Activated CD8-positive, alpha-beta T cell treated with anti-CD3 and anti-CD28 coated beads for 36 hours (primary cell): ENCODE results near the gene AHCYL1. TPM values are rescaled to one million over a fixed set of nuclear protein-coding genes. Genes with fewer than 3 reads are reported as not detected.

ENCODE experiments used
- ATAC-seq: fragments of 200-7000 bp; cut with Tn5 transposase; one replicate; pipeline ENCODE4 v1.10.0; 2021; ENCODE audit warnings: mild to moderate bottlenecking, moderate library complexity
- CTCF ChIA-PET: fragments of 350-600 bp; sonication (Branson Sonifier 250); formaldehyde crosslinking; loops from one replicate; lab custom pipeline; 2021; ENCODE audit warnings: antibody characterized with exemption; lab: Charles Lee
- POLR2A ChIA-PET: fragments of 350-600 bp; sonication (Branson Sonifier 250); formaldehyde crosslinking; loops from one replicate; lab custom pipeline; 2021; ENCODE audit warnings: antibody characterized with exemption; lab: Charles Lee
- DNase-seq: peaks from one replicate; pipeline ENCODE4 v3.0.0-alpha.2; 2020
- H3K27ac Mint-ChIP-seq: one replicate; pipeline ENCODE4 v1.8.0; 2021; ENCODE audit warnings: mild to moderate bottlenecking, mixed read lengths
- H3K27me3 Mint-ChIP-seq: one replicate; pipeline ENCODE4 v1.8.0; 2021; ENCODE audit warnings: mixed read lengths
- H3K36me3 Mint-ChIP-seq: one replicate; pipeline ENCODE4 v1.8.0; 2021; ENCODE audit warnings: low read depth, mixed read lengths
- H3K4me1 Mint-ChIP-seq: one replicate; pipeline ENCODE4 v1.8.0; 2021; ENCODE audit warnings: low read depth, mixed read lengths
- H3K4me3 Mint-ChIP-seq: one replicate; pipeline ENCODE4 v1.8.0; 2021; ENCODE audit warnings: mild to moderate bottlenecking, moderate library complexity, mixed read lengths
- H3K9me3 Mint-ChIP-seq: one replicate; pipeline ENCODE4 v1.8.0; 2021; ENCODE audit warnings: mixed read lengths
- intact Hi-C: fragments of 100-400 bp; cut with micrococcal nuclease; formaldehyde crosslinking; loops from one replicate; pipeline ENCODE4 v1.10.0; 2022
- total RNA-seq, 2 experiments: library from RNA; stranded (reverse); gene quantifications; one replicate each; pipeline ENCODE4 v1.2.3, GENCODE V29; 2021
- TF ChIP-seq, protein P1 (sequence below): fragments of 200-600 bp; IDR thresholded peaks from one replicate; pipeline ENCODE4 v1.8.0; 2022; ENCODE audit warnings: antibody characterized with exemption, mild to moderate bottlenecking

AHCYL1 gene
- total RNA-seq, 2 experiments from 2014 or later, result 77.8 to 79.1 TPM

DNA sequence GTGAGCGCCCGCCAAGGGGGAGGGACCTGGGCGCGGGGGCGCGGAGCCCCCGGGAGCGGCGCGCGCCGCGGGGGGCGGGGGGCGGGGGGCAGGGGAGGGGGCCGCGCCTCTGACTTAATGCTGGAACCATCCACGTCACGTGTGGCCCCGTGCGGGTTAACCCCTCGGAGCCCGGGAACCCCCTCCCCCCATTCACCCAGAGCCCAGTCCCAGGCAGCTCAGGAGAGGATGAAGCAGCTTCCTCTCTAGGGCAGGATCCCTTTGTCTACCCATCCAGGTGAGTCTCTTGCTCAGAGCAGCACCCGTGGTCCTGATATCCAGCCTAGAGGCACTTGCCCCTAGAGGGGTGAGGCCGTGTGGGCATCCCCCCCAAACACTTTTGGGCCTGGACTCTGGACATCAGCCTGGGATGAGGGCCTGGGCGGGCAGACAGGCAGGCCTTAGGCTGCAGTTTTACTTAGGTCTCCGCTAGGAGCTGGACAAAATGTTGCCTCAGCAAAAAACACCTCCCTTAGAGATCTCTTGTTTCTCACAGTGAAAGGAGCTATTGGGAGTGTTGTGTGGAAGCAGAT is 86.2 kb downstream of the AHCYL1 start, which contains the start of gene ALX3:
Gene ALX3 (minus strand): TSS at position 2 of the 572 bp plus-strand sequence. CDS start 60 bp downstream, outside the sequence.
- no peaks in the 10 kb centered on the region for H3K9me3 Mint-ChIP-seq
- ChIA-PET POLR2A (no interaction called here), CTCF (interaction anchor here (0.9 to 4.1 kb wide), 8 partner anchors 11 to 41 kb away, joined by 4 to 22 read pairs (median 5); no protein-coding TSS in a partner anchor)
- no peaks in the 10 kb centered on the region for H3K36me3 Mint-ChIP-seq
- TF ChIP-seq, protein P1, sequence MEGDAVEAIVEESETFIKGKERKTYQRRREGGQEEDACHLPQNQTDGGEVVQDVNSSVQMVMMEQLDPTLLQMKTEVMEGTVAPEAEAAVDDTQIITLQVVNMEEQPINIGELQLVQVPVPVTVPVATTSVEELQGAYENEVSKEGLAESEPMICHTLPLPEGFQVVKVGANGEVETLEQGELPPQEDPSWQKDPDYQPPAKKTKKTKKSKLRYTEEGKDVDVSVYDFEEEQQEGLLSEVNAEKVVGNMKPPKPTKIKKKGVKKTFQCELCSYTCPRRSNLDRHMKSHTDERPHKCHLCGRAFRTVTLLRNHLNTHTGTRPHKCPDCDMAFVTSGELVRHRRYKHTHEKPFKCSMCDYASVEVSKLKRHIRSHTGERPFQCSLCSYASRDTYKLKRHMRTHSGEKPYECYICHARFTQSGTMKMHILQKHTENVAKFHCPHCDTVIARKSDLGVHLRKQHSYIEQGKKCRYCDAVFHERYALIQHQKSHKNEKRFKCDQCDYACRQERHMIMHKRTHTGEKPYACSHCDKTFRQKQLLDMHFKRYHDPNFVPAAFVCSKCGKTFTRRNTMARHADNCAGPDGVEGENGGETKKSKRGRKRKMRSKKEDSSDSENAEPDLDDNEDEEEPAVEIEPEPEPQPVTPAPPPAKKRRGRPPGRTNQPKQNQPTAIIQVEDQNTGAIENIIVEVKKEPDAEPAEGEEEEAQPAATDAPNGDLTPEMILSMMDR, result no peak
- H3K27ac Mint-ChIP-seq, result no peak within 1 kb of the TSS
- H3K4me1 Mint-ChIP-seq, result peaks cover 12% of the 10 kb centered on the region
- ATAC-seq, result no peak
- H3K27me3 Mint-ChIP-seq, result peaks cover 57% of the 10 kb centered on the region
- DNase-seq, result no peak
- no peak within 1 kb of the TSS for H3K4me3 Mint-ChIP-seq
- intact Hi-C loops, result no loop called here

Other genes with a start within 250 kb of the AHCYL1 start
- 10 to 100 TPM; 40.8 to 42.0 TPM for gene GSTM3, start 243.7 kb upstream of the AHCYL1 start, total RNA-seq
- not detected for gene EPS8L3, start 220.8 kb upstream of the AHCYL1 start, total RNA-seq
- 10 to 100 TPM; 28.3 to 33.3 TPM for gene CSF1, start 73.9 kb upstream of the AHCYL1 start, total RNA-seq
- gene STRIP1, start 49.9 kb downstream of the AHCYL1 start, total RNA-seq, result 10 to 100 TPM; 24.6 to 24.8 TPM
- not detected for gene ALX3, start 85.9 kb downstream of the AHCYL1 start, total RNA-seq
- not detected for gene UBL4B, start 127.7 kb downstream of the AHCYL1 start, total RNA-seq
- gene SLC6A17, start 165.7 kb downstream of the AHCYL1 start, total RNA-seq, result under 1 TPM; 0.05 to 0.18 TPM
- gene KCNC4, start 225.5 kb downstream of the AHCYL1 start, total RNA-seq, result 10 to 100 TPM; 10.7 to 12.2 TPM